Esophagus muscularis mucosa (tissue), 3 donors: ENCODE results near the gene MFF.

Experiments used
- POLR2A ChIP-seq: fragments of 450-650 bp; IDR thresholded peaks from one replicate; pipeline ENCODE4 v1.6.1; 2017; ENCODE audit warnings: antibody characterized with exemption, moderate library complexity, mild to moderate bottlenecking, low read depth
- TF ChIP-seq, protein P1 (sequence below), 3 experiments: fragments of 200-600 bp in 2 of 3; fragments of 450-650 bp in 1 of 3; sonication (generic) in 2 of 3; IDR thresholded peaks; one replicate each; pipeline ENCODE4 v1.5.1; 2017 to 2019; ENCODE audit warnings: antibody characterized with exemption in 3 of 3, mild to moderate bottlenecking in 2 of 3, moderate library complexity in 1 of 3

GRCh38 chr2:227406177-227407031 lies 81.4 kb downstream of the MFF start:
- TF ChIP-seq, protein P1, sequence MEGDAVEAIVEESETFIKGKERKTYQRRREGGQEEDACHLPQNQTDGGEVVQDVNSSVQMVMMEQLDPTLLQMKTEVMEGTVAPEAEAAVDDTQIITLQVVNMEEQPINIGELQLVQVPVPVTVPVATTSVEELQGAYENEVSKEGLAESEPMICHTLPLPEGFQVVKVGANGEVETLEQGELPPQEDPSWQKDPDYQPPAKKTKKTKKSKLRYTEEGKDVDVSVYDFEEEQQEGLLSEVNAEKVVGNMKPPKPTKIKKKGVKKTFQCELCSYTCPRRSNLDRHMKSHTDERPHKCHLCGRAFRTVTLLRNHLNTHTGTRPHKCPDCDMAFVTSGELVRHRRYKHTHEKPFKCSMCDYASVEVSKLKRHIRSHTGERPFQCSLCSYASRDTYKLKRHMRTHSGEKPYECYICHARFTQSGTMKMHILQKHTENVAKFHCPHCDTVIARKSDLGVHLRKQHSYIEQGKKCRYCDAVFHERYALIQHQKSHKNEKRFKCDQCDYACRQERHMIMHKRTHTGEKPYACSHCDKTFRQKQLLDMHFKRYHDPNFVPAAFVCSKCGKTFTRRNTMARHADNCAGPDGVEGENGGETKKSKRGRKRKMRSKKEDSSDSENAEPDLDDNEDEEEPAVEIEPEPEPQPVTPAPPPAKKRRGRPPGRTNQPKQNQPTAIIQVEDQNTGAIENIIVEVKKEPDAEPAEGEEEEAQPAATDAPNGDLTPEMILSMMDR (IDR thresholded peaks at IDR 0.05) = peak; percentile 62 to 65 (median 62)
- no peak for TF ChIP-seq POLR2A
